Epithelial cell of esophagus (primary cell): ENCODE data around the gene PLXNA2.

Experiments
- DNase-seq: peaks from one replicate; pipeline ENCODE4 v3.0.0; 2010; ENCODE audit warnings: low read depth
- H3K4me3 ChIP-seq: 2 replicates; pipeline ENCODE4 v1.5.1; 2011; ENCODE audit warnings: mild to moderate bottlenecking, low read length, control low read depth
- TF ChIP-seq, protein P1 (sequence below): IDR thresholded peaks from 2 replicates; pipeline ENCODE4 v1.5.1; 2011; ENCODE audit warnings: low read depth, mild to moderate bottlenecking, low read length, control low read depth, inconsistent platforms; ENCODE audit not compliant: insufficient read depth; ENCODE audit errors: missing control alignments

The PLXNA2 gene

GRCh38 chr1:208243967-208244916 is at the start of gene PLXNA2:
PLXNA2 (minus strand) TSS chr1:208244384; CDS start chr1:208217922, 26,462 bp downstream.
- peak within 1 kb of the TSS; percentile 83 for H3K4me3 ChIP-seq
- peak; percentile 87 for DNase-seq
- TF ChIP-seq, protein P1, sequence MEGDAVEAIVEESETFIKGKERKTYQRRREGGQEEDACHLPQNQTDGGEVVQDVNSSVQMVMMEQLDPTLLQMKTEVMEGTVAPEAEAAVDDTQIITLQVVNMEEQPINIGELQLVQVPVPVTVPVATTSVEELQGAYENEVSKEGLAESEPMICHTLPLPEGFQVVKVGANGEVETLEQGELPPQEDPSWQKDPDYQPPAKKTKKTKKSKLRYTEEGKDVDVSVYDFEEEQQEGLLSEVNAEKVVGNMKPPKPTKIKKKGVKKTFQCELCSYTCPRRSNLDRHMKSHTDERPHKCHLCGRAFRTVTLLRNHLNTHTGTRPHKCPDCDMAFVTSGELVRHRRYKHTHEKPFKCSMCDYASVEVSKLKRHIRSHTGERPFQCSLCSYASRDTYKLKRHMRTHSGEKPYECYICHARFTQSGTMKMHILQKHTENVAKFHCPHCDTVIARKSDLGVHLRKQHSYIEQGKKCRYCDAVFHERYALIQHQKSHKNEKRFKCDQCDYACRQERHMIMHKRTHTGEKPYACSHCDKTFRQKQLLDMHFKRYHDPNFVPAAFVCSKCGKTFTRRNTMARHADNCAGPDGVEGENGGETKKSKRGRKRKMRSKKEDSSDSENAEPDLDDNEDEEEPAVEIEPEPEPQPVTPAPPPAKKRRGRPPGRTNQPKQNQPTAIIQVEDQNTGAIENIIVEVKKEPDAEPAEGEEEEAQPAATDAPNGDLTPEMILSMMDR = no peak

DNA sequence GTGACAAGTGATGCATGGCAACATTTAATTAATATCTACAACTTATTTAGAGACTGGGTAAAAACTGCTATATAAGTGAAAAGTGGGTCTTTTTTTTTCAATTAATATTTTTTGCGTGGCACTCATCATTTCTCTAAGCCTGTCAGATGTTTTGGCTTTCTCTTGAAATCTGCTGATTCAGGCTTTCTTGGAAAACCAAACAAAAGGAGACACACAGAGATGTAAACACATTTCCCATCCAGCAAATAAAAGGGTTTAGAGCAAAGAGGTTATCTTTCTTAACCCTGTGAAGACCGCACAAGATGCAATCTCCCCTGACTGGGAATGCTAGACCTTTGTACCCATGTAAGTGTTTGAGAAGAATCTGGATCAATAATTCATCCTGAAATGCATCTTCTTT is 48.7 kb upstream of the PLXNA2 start:
- TF ChIP-seq, protein P1 = no peak
- no peak for DNase-seq
- H3K4me3 ChIP-seq = no peak overlapping the region

GRCh38 chr1:208291923-208292711 is 47.9 kb upstream of the PLXNA2 start:
- no peak overlapping the region for H3K4me3 ChIP-seq
- DNase-seq = no peak
- TF ChIP-seq, protein P1 = no peak

GRCh38 chr1:208291129-208291528 is 46.9 kb upstream of the PLXNA2 start:
- no peak overlapping the region for H3K4me3 ChIP-seq
- TF ChIP-seq, protein P1 = no peak
- DNase-seq = no peak

- TF ChIP-seq, protein P1 = no peak
- H3K4me3 ChIP-seq = no peak overlapping the region
- no peak for DNase-seq
Measured at GRCh38 chr1:208289716-208290115, 45.5 kb upstream of the PLXNA2 start.

DNA sequence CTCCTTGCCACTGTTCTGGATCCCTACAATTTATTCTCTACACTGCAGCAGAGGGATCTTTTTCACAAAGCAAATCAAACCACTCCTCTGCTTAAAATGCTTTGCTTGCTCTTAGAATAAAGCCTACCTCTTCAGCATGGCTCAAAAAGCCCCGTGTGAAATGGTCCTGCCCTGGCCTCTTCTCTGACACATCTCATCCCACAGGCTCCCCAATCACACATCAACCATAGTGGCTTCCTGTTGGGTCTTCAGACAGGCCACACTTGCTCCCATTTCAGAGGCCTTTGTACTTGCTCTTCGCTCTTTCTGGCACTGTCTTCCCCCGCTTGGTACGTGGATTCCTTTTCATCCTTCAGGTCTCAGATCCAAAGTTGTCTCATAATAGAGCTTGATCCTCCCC is 44.3 kb upstream of the PLXNA2 start:
- no peak for DNase-seq
- TF ChIP-seq, protein P1 = no peak
- no peak overlapping the region for H3K4me3 ChIP-seq
